GM20000 (cell line): Measurements from ENCODE around the gene TAOK1.

Experiments used
- DNase-seq: peaks from one replicate; pipeline ENCODE4 v3.0.0; 2012; ENCODE audit warnings: low spot score
- CTCF ChIP-seq: IDR thresholded peaks from 2 replicates; pipeline ENCODE4 v1.5.1; 2012; ENCODE audit warnings: mild to moderate bottlenecking, control low read depth; ENCODE audit errors: extremely low read depth, missing control alignments

The TAOK1 gene

GRCh38 chr17:29597361-29598172, 207.4 kb downstream of the TAOK1 start:
- TF ChIP-seq CTCF, result no peak
- no peak for DNase-seq
